GM18951 (cell line): ENCODE results near the gene KIF2B.
"Not testable (repeated sequence)": the region's sequence is repeated elsewhere in the genome, so short reads cannot be mapped to it uniquely, and the experiment has no call there.

ENCODE experiments used
- POLR2A ChIP-seq: IDR thresholded peaks from 4 replicates; pipeline ENCODE4 v1.6.1; 2011; ENCODE audit warnings: mild to moderate bottlenecking; ENCODE audit not compliant: insufficient read length, insufficient read depth; ENCODE audit errors: extremely low read depth
- in situ Hi-C: fragments of 300-500 bp; cut with MboI; formaldehyde crosslinking; loops from one replicate; pipeline ENCODE4 v1.12.0; 2022; ENCODE audit warnings: low sequenced_read_pairs, mixed read lengths, inconsistent platforms; ENCODE audit not compliant: unreplicated experiment

The KIF2B gene

GRCh38 chr17:53822764-53823163 lies at the start of gene KIF2B:
KIF2B (plus strand) TSS chr17:53822927; CDS start chr17:53823034, 107 bp downstream.
- TF ChIP-seq POLR2A = no peak
- in situ Hi-C loops = no loop called here

- no peak for TF ChIP-seq POLR2A
- in situ Hi-C loops = no loop called here
Measured at GRCh38 chr17:53780320-53780719, 42.4 kb upstream of the KIF2B start.

GRCh38 chr17:53791551-53791950 lies 31.2 kb upstream of the KIF2B start:
- TF ChIP-seq POLR2A = no peak
- in situ Hi-C loops = no loop called here

- no peak for TF ChIP-seq POLR2A
- in situ Hi-C loops = no loop called here
Measured at GRCh38 chr17:53792451-53792850, 30.3 kb upstream of the KIF2B start.

GRCh38 chr17:53792997-53793396 lies 29.7 kb upstream of the KIF2B start:
- TF ChIP-seq POLR2A = no peak
- in situ Hi-C loops = no loop called here

- in situ Hi-C loops = no loop called here
- no peak for TF ChIP-seq POLR2A
Measured at GRCh38 chr17:53794875-53795274, 27.9 kb upstream of the KIF2B start.

GRCh38 chr17:53796642-53797041 lies 26.1 kb upstream of the KIF2B start:
- TF ChIP-seq POLR2A = no peak
- in situ Hi-C loops = no loop called here

DNA sequence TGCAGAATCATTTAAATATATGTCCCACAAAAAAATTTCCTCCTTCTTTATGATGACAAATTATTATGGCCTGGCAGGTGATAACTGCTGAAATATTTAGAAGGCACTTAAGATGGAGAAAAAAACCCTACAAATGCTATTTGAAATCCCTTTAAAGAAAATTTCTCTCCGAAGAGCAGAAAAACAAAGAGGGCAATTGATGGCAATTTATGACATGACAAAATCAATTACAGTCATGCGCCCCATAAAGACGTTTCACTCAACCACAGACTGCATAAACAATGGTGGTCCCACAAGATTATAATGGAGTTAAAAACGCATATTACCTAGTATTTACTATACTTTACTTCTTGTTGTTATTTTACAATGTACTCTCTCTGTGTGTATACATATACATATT lies 25.2 kb upstream of the KIF2B start:
- no peak for TF ChIP-seq POLR2A
- in situ Hi-C loops = no loop called here

- no peak for TF ChIP-seq POLR2A
- in situ Hi-C loops = no loop called here
Measured at GRCh38 chr17:53804437-53804836, 18.3 kb upstream of the KIF2B start.

- TF ChIP-seq POLR2A = no peak
- in situ Hi-C loops = no loop called here
Measured at GRCh38 chr17:53806473-53806872, 16.3 kb upstream of the KIF2B start.

DNA sequence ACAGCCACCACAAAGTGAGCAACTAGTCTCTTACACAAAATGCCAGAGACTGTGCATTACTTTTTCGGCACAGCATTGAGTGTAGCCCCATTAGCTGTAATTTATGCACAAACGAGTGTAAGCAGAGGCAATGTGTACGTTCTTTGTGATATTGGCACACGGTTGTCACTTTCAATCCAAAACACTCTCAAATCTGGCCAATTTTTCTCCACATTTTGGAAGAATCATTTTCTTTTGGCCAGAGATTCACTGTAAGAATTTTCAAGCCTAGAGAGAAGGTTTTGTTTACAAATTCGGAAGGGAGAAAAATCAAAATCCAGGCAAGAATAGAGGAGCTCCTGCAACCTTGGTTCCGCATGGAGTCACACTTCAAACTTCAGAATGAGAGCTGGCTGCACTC lies 15.4 kb upstream of the KIF2B start:
- TF ChIP-seq POLR2A = no peak
- in situ Hi-C loops = no loop called here

GRCh38 chr17:53818271-53818670 lies 4.5 kb upstream of the KIF2B start:
- in situ Hi-C loops = no loop called here
- no peak for TF ChIP-seq POLR2A

DNA sequence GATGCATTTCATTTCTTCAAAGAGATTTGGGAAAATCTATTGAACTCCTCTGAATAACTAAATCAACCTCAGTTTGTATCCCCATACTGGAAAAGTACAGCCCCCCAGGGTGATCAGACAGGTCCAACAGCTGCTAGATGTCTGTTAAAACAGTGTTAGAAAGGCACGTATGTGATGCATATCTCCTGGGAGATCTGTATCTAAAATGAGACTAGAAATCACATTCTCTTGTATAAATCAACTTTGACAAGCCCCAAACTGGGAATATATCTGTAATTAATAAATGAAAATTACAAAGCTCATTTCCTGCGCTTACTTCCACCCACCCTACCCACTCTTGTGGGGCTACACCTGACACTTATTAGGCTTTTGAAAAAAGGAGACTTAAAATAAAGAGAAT lies 3.8 kb upstream of the KIF2B start:
- in situ Hi-C loops = no loop called here
- no peak for TF ChIP-seq POLR2A

DNA sequence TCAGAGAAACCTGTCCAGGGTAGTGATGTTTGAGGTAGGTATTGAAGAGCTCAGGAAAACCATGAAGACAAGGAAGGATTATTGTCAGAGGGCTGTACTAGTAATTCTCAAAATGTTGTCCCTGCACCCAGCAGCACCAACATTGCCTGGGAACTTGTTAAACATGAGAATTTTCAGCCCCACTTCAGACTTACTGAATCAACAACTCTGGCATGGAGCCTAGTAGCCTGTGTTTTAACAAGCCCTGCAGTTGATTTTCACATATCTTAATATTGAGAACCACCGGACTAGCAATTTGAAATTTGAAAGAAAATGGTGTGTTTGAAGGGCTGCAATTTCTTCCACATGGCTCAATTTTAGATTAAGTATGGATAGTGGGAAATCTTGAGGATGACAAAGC lies 2.8 kb upstream of the KIF2B start:
- in situ Hi-C loops = no loop called here
- no peak for TF ChIP-seq POLR2A

DNA sequence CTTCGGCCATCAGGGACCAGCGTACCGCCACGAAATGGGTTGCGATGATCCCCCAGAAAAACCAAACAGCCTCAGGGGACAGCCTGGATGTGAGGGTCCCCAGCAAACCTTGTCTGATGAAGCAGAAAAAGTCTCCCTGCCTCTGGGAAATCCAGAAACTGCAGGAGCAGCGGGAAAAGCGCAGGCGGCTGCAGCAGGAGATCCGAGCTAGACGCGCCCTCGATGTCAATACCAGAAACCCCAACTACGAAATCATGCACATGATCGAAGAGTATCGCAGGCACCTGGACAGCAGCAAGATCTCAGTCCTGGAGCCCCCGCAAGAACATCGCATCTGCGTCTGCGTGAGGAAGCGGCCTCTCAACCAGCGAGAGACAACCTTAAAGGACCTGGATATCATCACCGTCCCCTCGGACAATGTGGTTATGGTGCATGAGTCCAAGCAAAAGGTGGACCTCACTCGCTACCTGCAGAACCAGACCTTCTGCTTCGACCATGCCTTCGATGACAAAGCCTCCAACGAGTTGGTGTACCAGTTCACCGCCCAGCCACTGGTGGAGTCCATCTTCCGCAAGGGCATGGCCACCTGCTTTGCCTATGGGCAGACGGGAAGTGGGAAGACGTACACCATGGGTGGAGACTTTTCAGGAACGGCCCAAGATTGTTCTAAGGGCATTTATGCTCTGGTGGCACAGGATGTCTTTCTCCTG lies 769 bp downstream of the KIF2B start:
- in situ Hi-C loops = no loop called here
- TF ChIP-seq POLR2A = no peak

- in situ Hi-C loops = not testable (repeated sequence)
Measured at GRCh38 chr17:53834771-53835170, 12.0 kb downstream of the KIF2B start.
